Measurements from ENCODE around the gene NRXN3.

NRXN3 gene

DNA sequence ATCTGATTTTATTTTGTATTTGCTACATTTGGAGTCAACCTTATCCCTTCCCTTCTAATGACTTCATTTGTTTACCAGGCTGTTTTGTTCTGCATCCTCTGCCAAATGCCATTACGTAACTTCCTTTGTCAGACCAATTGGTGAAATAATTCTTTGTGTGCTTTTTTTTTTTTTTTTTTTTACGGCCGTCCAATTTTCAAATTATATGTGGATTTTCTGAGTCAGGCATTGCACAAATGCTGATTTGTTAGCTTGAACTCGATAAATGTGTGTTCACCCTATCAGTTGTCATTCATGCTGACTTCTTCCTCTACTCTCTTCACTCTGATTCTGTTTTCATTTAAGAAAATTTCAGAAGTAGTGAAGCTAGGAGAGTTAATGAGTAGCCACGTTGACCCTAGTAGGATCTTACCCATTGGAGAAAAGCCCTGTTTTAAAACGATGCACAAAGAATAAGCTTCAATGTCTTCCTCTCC, 1654.9 kb downstream of the NRXN3 start:
- in situ Hi-C loops (cut with HindIII; ENCODE audit: low pct_unique_long_range_greater_than_20kb, low sequenced_read_pairs), result no loop called here
- TF ChIP-seq JUND (IDR thresholded peaks at IDR 0.05; ENCODE audit: low read depth), result no peak
- DNase-seq (ENCODE audit: low read depth in 1 of 2, low spot score in 1 of 2), result no peak

DNA sequence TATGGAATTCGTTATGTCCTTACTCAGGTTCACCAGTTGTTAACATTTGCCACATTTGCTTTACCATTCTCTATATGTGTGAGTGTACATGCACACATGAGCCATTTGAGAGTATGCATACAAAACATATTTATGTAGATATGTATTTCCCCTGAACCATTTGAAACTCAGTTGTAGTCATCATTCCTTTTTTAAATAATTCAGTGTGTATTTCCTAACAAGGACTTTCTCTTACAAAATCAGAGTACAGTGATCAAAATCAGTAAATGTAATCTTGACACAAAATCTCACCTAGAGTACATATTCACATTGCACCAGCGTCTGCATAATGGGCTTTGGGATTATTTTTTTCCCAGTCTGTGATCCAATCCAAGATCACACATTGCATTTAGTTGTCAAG, 1656.2 kb downstream of the NRXN3 start:
- no peak for DNase-seq (ENCODE audit: low read depth in 1 of 2, low spot score in 1 of 2)
- in situ Hi-C loops (cut with HindIII; ENCODE audit: low pct_unique_long_range_greater_than_20kb, low sequenced_read_pairs), result no loop called here
- no peak for TF ChIP-seq JUND (IDR thresholded peaks at IDR 0.05; ENCODE audit: low read depth)

DNA sequence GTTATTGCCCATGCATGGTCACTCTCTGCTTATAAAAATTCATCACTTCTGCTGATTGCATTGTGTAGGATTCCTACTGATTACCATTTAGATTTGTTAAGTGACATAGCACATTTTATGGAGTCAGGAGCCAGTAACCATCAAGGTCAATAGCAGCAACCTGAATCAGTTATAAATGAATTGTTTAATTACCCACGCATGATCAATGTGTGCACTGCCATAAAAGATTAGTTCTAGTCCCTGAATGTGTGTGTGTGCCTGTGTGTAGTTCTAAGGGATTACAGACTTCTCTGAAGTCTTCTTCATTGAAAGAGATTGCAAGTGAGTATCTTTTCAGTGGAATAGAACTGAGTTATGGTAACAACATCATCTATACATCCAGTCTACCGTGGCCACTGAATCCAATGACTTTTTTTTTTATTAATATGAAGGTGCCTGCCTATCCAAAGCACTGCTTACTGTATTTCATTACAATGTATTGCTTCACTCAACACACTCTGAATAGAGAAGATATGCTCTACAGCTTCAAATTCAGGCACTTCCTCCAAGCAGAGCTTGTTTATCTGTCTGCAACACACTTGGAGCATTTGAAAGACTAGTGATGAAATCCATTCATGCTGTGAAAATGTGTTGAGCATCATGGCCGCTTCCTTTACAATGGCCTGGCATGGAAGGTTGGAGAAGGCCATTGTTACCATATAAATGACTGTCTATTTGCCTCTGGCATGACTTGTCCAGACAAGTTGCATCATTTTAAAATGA, 1659.4 kb downstream of the NRXN3 start:
- no peak for TF ChIP-seq JUND (IDR thresholded peaks at IDR 0.05; ENCODE audit: low read depth)
- DNase-seq (ENCODE audit: low read depth in 1 of 2, low spot score in 1 of 2), result no peak
- in situ Hi-C loops (cut with HindIII; ENCODE audit: low pct_unique_long_range_greater_than_20kb, low sequenced_read_pairs), result no loop called here

DNA sequence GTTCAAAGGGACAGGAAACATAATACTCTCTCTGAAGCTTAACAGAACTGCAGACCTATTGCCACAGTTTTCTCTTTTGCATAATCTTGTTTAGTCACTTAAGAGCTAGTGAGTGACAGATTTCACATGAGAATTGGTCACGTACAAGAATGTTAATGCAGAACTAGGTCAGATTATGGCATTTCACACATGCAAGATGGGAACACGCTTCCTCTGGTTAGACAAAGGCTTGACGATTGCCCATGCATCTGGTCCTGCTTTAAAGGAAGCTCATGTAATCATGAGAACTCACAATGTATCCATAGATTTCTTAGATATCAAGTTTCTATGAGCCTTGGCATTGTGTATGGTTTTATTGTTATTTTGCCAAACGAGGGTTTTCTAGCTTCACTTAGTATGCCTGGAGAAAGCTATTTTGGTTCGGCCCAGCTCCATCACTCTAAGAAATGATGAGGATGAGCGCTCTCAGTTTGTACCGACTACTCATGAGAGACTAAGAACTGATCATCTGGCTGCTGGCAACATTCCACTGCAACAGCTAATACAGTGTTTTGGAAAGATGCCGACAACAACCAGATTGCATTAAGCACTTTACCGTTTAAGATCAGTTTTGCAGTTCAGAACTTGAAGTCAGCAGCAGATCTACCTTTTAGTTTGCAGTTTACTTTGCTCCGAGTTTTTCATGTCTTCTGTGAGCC, 1661.2 kb downstream of the NRXN3 start:
- in situ Hi-C loops (cut with HindIII; ENCODE audit: low pct_unique_long_range_greater_than_20kb, low sequenced_read_pairs), result no loop called here
- no peak for TF ChIP-seq JUND (IDR thresholded peaks at IDR 0.05; ENCODE audit: low read depth)

DNA sequence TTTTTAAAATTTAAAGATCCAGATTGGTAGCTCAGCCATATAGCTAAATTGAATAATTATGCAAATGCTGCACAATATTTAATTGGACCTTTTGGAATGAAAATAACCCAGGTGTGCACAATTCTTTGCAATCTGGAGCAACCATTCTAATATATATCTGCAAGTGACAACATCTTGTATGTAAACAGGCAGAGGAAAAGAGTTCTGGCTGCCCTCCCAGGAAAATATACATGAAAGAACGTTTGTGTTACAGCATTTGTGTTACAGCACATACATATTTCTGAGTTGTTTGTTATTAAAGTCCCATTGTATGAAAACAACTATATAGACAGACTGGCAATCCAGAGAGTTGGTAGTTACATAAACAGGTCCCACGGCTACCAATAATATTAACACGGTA, 1663.6 kb downstream of the NRXN3 start:
- in situ Hi-C loops (cut with HindIII; ENCODE audit: low pct_unique_long_range_greater_than_20kb, low sequenced_read_pairs), result no loop called here
- DNase-seq (ENCODE audit: low read depth in 1 of 2, low spot score in 1 of 2), result no peak
- no peak for TF ChIP-seq JUND (IDR thresholded peaks at IDR 0.05; ENCODE audit: low read depth)

More for the DNA sequence above, 1661.2 kb downstream of the NRXN3 start:
- no peak for DNase-seq (ENCODE audit: low read depth in 1 of 2, low spot score in 1 of 2)

DNA sequence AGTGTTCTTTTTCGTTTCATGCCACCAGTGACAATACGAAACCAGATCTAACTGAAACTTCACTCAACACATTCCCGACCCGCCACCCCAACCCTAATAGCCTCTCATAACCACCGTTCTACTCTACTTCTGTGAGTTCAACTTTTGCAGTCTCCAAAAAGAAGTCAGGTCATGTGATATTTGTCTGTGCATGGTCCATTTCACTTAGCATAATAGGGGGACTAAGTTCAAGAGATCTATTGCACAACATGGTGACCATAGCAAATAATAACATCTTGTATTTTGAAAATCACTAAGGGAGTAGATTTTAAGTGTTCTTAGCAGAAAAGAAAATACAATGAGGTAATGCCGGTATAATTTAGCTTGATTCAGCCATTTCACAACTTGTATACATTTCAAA, 1664.7 kb downstream of the NRXN3 start:
- no peak for TF ChIP-seq JUND (IDR thresholded peaks at IDR 0.05; ENCODE audit: low read depth)
- in situ Hi-C loops (cut with HindIII; ENCODE audit: low pct_unique_long_range_greater_than_20kb, low sequenced_read_pairs), result no loop called here
- DNase-seq (ENCODE audit: low read depth in 1 of 2, low spot score in 1 of 2), result no peak

DNA sequence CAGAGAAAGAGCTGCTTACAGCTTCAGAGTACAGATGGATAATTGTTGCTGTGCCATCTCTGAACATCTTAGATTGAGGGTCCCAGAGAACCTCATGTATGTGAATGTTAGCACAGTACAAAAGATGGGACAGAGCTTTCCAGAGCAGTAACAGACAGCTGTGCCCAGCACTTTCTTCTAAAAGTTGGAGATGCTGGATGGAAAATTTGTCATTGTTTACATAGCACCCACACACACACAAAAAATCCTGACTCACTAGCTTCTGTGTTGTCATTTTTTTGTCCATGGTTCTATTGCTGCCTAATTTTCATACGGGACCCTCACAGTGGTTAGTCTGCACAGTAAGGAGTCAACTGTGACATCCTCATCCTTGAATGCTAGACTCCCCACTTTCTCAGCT, 1666.4 kb downstream of the NRXN3 start:
- DNase-seq (ENCODE audit: low read depth in 1 of 2, low spot score in 1 of 2), result no peak
- no peak for TF ChIP-seq JUND (IDR thresholded peaks at IDR 0.05; ENCODE audit: low read depth)
- in situ Hi-C loops (cut with HindIII; ENCODE audit: low pct_unique_long_range_greater_than_20kb, low sequenced_read_pairs), result no loop called here

DNA sequence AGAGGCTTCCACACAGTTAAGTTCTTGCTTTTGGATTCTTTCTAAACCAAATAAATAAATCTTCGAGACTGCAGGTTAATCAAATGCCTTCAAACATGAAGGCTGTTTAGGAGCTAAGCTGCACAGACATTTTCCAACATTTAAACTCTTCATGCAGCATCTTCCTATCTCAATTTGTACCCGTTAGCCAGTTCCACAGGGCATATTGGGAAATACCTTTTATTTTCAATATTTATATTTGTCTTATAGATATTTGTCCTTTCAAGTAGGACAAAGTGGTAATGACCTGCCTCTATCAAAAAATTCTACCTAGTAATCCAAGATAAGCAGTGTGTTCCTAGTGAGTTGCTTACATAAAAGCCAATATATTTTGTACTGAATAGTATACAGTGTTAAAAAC, 1667.5 kb downstream of the NRXN3 start:
- no peak for TF ChIP-seq JUND (IDR thresholded peaks at IDR 0.05; ENCODE audit: low read depth)
- in situ Hi-C loops (cut with HindIII; ENCODE audit: low pct_unique_long_range_greater_than_20kb, low sequenced_read_pairs), result no loop called here
- no peak for DNase-seq (ENCODE audit: low read depth in 1 of 2, low spot score in 1 of 2)

DNA sequence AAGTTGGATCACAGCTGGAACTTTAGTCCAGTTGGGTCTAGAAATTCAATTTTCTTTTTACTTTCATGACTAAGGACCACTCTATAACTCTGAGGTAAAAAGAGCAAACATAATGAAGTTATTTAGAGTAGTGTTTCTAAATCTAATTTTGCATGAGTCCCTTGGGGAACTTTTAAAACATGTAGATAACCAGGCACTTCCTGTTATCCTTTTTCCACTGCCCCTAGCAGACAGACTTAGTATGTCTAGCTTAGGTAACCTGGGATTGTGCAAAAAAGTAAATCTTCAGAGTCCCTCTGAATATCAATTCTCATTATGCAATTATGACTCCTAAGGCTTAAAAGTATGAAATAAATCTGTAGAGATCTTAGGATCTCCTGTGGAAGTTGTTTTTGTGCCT, 1669.9 kb downstream of the NRXN3 start:
- in situ Hi-C loops (cut with HindIII; ENCODE audit: low pct_unique_long_range_greater_than_20kb, low sequenced_read_pairs), result no loop called here
- DNase-seq (ENCODE audit: low read depth in 1 of 2, low spot score in 1 of 2), result no peak
- TF ChIP-seq JUND (IDR thresholded peaks at IDR 0.05; ENCODE audit: low read depth), result no peak

DNA sequence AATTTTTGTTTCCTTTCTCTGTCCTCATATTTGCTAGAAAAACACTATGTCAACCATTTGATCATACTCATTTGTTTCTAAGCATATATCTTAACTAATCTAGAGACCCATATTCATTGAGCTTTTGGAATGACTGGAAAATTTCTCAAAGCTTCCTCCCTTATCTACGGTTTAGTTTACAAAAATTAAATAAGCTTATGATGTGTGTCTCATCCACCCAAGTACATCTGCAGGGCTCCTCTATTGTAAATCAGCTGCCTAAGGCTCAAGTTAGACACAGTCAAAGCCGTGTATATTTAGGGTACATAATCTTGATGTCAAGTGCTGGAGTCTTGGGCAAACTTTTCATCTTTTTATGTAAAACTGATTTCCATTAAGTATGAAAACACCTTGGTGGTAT, 1670.7 kb downstream of the NRXN3 start:
- in situ Hi-C loops (cut with HindIII; ENCODE audit: low pct_unique_long_range_greater_than_20kb, low sequenced_read_pairs), result no loop called here
- no peak for TF ChIP-seq JUND (IDR thresholded peaks at IDR 0.05; ENCODE audit: low read depth)
- no peak for DNase-seq (ENCODE audit: low read depth in 1 of 2, low spot score in 1 of 2)

DNA sequence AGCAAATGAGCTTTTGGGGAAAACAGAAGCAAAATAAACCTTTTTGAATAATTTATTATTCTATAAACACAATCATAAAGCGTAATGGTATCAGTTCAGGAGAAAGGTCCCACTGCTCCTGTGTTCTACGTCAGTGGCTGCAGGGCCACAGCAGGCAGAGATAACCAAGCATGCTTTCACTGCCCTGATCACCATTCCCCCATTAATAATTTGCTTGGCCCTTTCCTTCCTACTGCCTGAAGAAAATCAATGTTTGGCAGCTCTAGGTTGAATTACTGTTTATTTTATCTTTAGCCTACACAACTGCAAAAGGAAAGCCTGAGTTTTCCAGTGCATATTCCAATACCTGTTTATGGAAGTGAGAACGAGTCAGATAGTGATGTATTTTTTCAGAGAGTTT, 1671.3 kb downstream of the NRXN3 start:
- DNase-seq (ENCODE audit: low read depth in 1 of 2, low spot score in 1 of 2), result no peak
- in situ Hi-C loops (cut with HindIII; ENCODE audit: low pct_unique_long_range_greater_than_20kb, low sequenced_read_pairs), result no loop called here
- TF ChIP-seq JUND (IDR thresholded peaks at IDR 0.05; ENCODE audit: low read depth), result no peak

DNA sequence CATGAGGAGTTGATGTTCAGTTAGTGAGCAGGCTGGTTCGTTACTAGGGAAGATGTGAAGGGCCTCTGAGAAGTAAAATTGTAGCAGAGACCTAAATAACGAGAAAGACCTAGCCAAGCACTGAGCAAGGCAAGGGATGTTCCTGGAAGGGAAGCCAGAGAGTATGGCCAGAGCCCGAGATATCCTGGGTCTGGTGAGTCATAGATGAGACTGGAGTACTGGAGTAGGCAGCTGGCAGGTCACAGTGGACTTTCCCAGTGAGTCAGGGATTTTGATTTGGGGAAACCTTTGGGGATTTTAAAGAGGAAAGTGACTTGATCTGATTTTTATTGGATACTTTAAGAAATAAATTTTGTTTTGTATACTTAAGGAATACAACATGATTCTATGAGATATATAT, 1672.1 kb downstream of the NRXN3 start:
- no peak for DNase-seq (ENCODE audit: low read depth in 1 of 2, low spot score in 1 of 2)
- TF ChIP-seq JUND (IDR thresholded peaks at IDR 0.05; ENCODE audit: low read depth), result no peak
- in situ Hi-C loops (cut with HindIII; ENCODE audit: low pct_unique_long_range_greater_than_20kb, low sequenced_read_pairs), result no loop called here

DNA sequence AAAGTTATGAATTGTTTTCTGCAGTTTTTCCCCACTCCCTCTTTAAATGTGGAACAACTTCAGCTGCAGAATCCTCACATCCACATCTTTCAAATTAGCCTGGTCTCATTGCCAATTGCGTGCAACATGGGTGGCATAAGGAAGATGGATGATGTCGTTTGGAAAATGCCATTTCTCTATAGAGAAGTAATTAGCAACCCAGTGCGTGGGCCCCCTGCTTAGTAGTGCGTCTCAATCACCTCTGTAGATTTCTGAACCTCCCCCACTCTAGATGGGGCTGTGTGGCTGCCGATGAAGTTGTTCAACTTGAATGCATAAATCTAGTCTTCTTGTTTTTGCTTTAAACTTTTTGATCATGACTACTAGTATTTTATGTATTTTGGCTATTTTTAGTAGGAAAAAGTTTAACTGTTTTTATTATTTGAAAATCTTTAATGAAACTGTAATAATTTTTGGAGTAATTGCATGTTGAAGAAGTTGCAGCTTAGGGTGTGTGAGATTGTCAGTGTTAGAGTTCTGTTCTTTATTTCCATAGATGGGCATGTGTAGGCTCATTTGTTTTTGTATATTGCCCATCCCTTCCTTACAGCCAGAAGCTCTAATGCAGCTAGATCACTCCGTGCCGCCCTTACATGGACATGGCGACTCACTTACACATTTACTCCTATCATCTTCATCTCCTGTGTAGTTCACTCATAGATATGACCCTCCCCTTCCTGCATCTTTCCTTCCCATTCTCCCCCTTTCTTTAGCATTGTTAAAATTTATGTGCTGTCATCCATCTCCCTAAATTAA, 1683.0 kb downstream of the NRXN3 start:
- in situ Hi-C loops (cut with HindIII; ENCODE audit: low pct_unique_long_range_greater_than_20kb, low sequenced_read_pairs), result no loop called here

More for the DNA sequence above, 1683.0 kb downstream of the NRXN3 start:
- DNase-seq (ENCODE audit: low read depth in 1 of 2, low spot score in 1 of 2), result no peak
- no peak for TF ChIP-seq JUND (IDR thresholded peaks at IDR 0.05; ENCODE audit: low read depth)

All from T47D (cell line).